H1 (cell line): ENCODE results near the gene DRAM1. TPM values are rescaled to one million over a fixed set of nuclear protein-coding genes. Genes with fewer than 3 reads are reported as not detected.

Source experiments
- CTCF ChIA-PET: fragments of 300-600 bp; sonication (Branson Sonifier 250); formaldehyde crosslinking; loops from one replicate; lab custom pipeline; 2021; ENCODE audit not compliant: partially characterized antibody; lab: Charles Lee
- POLR2A ChIA-PET: fragments of 300-600 bp; sonication (Branson Sonifier 250); formaldehyde crosslinking; loops from one replicate; lab custom pipeline; 2021; ENCODE audit warnings: inconsistent platforms; ENCODE audit not compliant: partially characterized antibody; lab: Charles Lee
- DNase-seq, 2 experiments: peaks; one replicate each; pipeline versions ENCODE4 v3.0.0 to v3.0.0-alpha.2; 2010 to 2022; ENCODE audit warnings: low spot score in 2 of 2, low read depth in 1 of 2, mixed read lengths in 1 of 2
- FAIRE-seq: peaks from 2 replicates; lab custom pipeline; 2011; peaks lifted over from hg19 to GRCh38; lab: Jason Lieb, UNC
- H2AFZ ChIP-seq: 2 replicates; pipeline ENCODE4 v1.8.1; 2012; ENCODE audit warnings: low read length, inconsistent platforms
- H2AK5ac ChIP-seq: 2 replicates; pipeline ENCODE4 v1.6.1; 2013; ENCODE audit warnings: low read depth, low read length
- H2BK120ac ChIP-seq: replicated peaks from 2 replicates; pipeline ENCODE3; 2013; ENCODE audit warnings: low read depth, low read length, inconsistent platforms
- H2BK12ac ChIP-seq: 2 replicates; pipeline ENCODE4 v1.6.1; 2013; ENCODE audit warnings: low read depth, low read length
- H2BK15ac ChIP-seq: 2 replicates; pipeline ENCODE4 v1.6.1; 2013; ENCODE audit warnings: low read length
- H2BK20ac ChIP-seq: 2 replicates; pipeline ENCODE4 v1.6.1; 2013; ENCODE audit warnings: low read length
- H2BK5ac ChIP-seq: 2 replicates; pipeline ENCODE4 v1.6.1; 2013; ENCODE audit warnings: low read depth, low read length
- H3K14ac ChIP-seq: 2 replicates; pipeline ENCODE4 v1.6.1; 2013; ENCODE audit warnings: inconsistent platforms; ENCODE audit not compliant: insufficient read length
- H3K18ac ChIP-seq: 2 replicates; pipeline ENCODE4 v1.6.1; 2013; ENCODE audit warnings: low read length; ENCODE audit errors: extremely low read depth
- H3K23ac ChIP-seq: 2 replicates; pipeline ENCODE4 v1.6.1; 2013; ENCODE audit warnings: inconsistent platforms; ENCODE audit not compliant: insufficient read length
- H3K23me2 ChIP-seq: 2 replicates; pipeline ENCODE4 v1.6.1; 2013; ENCODE audit warnings: low read depth, low read length
- H3K27ac ChIP-seq: 2 replicates; pipeline ENCODE4 v1.6.1; 2011; ENCODE audit warnings: low read depth, low read length, inconsistent platforms
- H3K27me3 ChIP-seq, 4 experiments: replicated peaks in 1 of 4; 1 replicate in 1 of 4; 2 replicates in 3 of 4; pipeline versions ENCODE4 v1.6.1 to v1.8.1; 2011 to 2013; ENCODE audit warnings: low read length in 3 of 4, mild to moderate bottlenecking in 3 of 4, inconsistent platforms in 2 of 4, mixed read lengths in 2 of 4, moderate library complexity in 1 of 4; ENCODE audit not compliant: control insufficient read depth in 3 of 4, insufficient read depth in 3 of 4; ENCODE audit errors: extremely low read depth in 1 of 4
- H3K36me3 ChIP-seq, 4 experiments: 2 replicates each; pipeline versions ENCODE4 v1.6.1 to v1.8.1; 2011 to 2013; ENCODE audit warnings: mild to moderate bottlenecking in 4 of 4, low read length in 3 of 4, moderate library complexity in 2 of 4, control low read depth in 1 of 4, inconsistent platforms in 1 of 4; ENCODE audit not compliant: insufficient read depth in 4 of 4, control insufficient read depth in 2 of 4
- H3K4ac ChIP-seq: replicated peaks from 2 replicates; pipeline ENCODE3; 2013; ENCODE audit warnings: low read length, low read depth, mixed read lengths, inconsistent platforms; ENCODE audit not compliant: insufficient read length
- H3K4me1 ChIP-seq, 4 experiments: replicated peaks in 1 of 4; 1 replicate in 1 of 4; 2 replicates in 3 of 4; pipeline versions ENCODE4 v1.6.1 to v1.8.1; 2011 to 2013; ENCODE audit warnings: low read length in 3 of 4, inconsistent platforms in 2 of 4, mixed read lengths in 1 of 4; ENCODE audit not compliant: insufficient read depth in 4 of 4, control insufficient read depth in 3 of 4
- H3K4me2 ChIP-seq, 2 experiments: 2 replicates each; pipeline versions ENCODE4 v1.6.1 to v1.8.1; 2011 to 2013; ENCODE audit warnings: low read depth in 2 of 2, low read length in 2 of 2, control low read depth in 1 of 2, inconsistent platforms in 1 of 2, mild to moderate bottlenecking in 1 of 2; ENCODE audit not compliant: insufficient read depth in 1 of 2
- H3K4me3 ChIP-seq, 4 experiments: fragments of 200-600, 300-600 bp in 1 of 4; sonication (generic), shearing (Covaris generic), sonication (Bioruptor Twin) in 1 of 4; 2 replicates each; pipeline versions ENCODE4 v1.5.1 to v1.8.1; 2011 to 2016; ENCODE audit warnings: low read length in 4 of 4, low read depth in 3 of 4, control low read depth in 2 of 4, inconsistent platforms in 2 of 4, mild to moderate bottlenecking in 2 of 4, mixed read lengths in 1 of 4, moderate library complexity in 1 of 4; ENCODE audit not compliant: insufficient read depth in 2 of 4; ENCODE audit errors: extremely low read depth in 1 of 4
- H3K56ac ChIP-seq: replicated peaks from 2 replicates; pipeline ENCODE3; 2013; ENCODE audit warnings: low read depth, mild to moderate bottlenecking, mixed read lengths, low read length, inconsistent platforms; ENCODE audit not compliant: insufficient read length
- H3K79me1 ChIP-seq: 2 replicates; pipeline ENCODE4 v1.6.1; 2013; ENCODE audit warnings: low read depth, low read length, control low read depth
- H3K79me2 ChIP-seq, 2 experiments: 2 replicates each; pipeline versions ENCODE4 v1.6.1 to v1.8.1; 2012 to 2013; ENCODE audit warnings: low read length in 2 of 2, mild to moderate bottlenecking in 2 of 2, inconsistent platforms in 1 of 2; ENCODE audit not compliant: insufficient read depth in 2 of 2, control insufficient read depth in 1 of 2
- H3K9ac ChIP-seq, 4 experiments: replicated peaks in 1 of 4; 1 replicate in 1 of 4; 2 replicates in 3 of 4; pipeline versions ENCODE4 v1.6.1 to v1.8.1; 2011 to 2013; ENCODE audit warnings: low read depth in 3 of 4, low read length in 3 of 4, control low read depth in 2 of 4, mild to moderate bottlenecking in 2 of 4, moderate library complexity in 2 of 4, inconsistent platforms in 1 of 4; ENCODE audit errors: extremely low read depth in 1 of 4
- H3K9me3 ChIP-seq, 2 experiments: 2 replicates each; pipeline versions ENCODE4 v1.6.1 to v1.8.1; 2012 to 2013; ENCODE audit warnings: mild to moderate bottlenecking in 2 of 2, moderate library complexity in 2 of 2, control low read depth in 1 of 2, inconsistent platforms in 1 of 2, low read depth in 1 of 2, low read length in 1 of 2, mixed read lengths in 1 of 2; ENCODE audit not compliant: insufficient read depth in 2 of 2
- H4K20me1 ChIP-seq, 2 experiments: replicated peaks in 1 of 2; 2 replicates each; pipeline versions ENCODE3 to v1.8.1; 2011 to 2013; ENCODE audit warnings: inconsistent platforms in 2 of 2, low read length in 2 of 2, mild to moderate bottlenecking in 1 of 2; ENCODE audit not compliant: insufficient read depth in 2 of 2, control insufficient read depth in 1 of 2
- H4K5ac ChIP-seq: 2 replicates; pipeline ENCODE4 v1.6.1; 2013; ENCODE audit warnings: low read length, low read depth, mixed read lengths, inconsistent platforms; ENCODE audit not compliant: insufficient read length
- H4K8ac ChIP-seq: 2 replicates; pipeline ENCODE4 v1.8.0; 2013; ENCODE audit warnings: mild to moderate bottlenecking, moderate library complexity, low read length, inconsistent platforms; ENCODE audit not compliant: insufficient read depth; ENCODE audit errors: extremely low read depth
- H4K91ac ChIP-seq: replicated peaks from 2 replicates; pipeline ENCODE3; 2013; ENCODE audit warnings: low read length, mixed read lengths, inconsistent platforms; ENCODE audit not compliant: insufficient read length
- CREB1 ChIP-seq: IDR thresholded peaks from 2 replicates; pipeline ENCODE4 v1.6.1; 2012; ENCODE audit warnings: inconsistent platforms
- TBP ChIP-seq: IDR thresholded peaks from 2 replicates; pipeline ENCODE4 v1.6.1; 2011; ENCODE audit warnings: low read depth, low read length, improper control_type of control experiment
- polyA plus RNA-seq, 7 experiments: library from polyadenylated mRNA; depleted of rRNA in 3 of 7; stranded (reverse) in 5 of 7; unstranded in 2 of 7; fragments of >200 nt in 5 of 7; fragments of 200-250 nt in 2 of 7; gene quantifications; 1 replicate in 5 of 7; 2 replicates in 1 of 7; 4 replicates in 1 of 7; pipeline versions ENCODE4 v1.2.1 to v1.2.3, GENCODE V29; 2011 to 2013; ENCODE audit warnings: missing spikeins in 2 of 7, mixed read lengths in 2 of 7
- total RNA-seq: library from RNA; stranded (reverse); fragmentation: NEBNext Ultra II Directional; extraction: Animal tissue kit (Norgen Biotek cat#: 25700); gene quantifications from 2 replicates; pipeline ENCODE4 v1.2.1, GENCODE V29; 2021

DRAM1 gene
- total and polyA plus RNA-seq, 2 of the 8 experiments (the other 6 are each of a cell fraction or from before 2014, with no cell fraction given) = 4.6 to 6.2 TPM

- Histone ChIP-seq H3K27me3 (no peaks in the 10 kb centered on the region), H3K4ac (no peak overlapping the region), H3K79me1 (no peaks in the 10 kb centered on the region), H3K9me3 (no peaks in the 10 kb centered on the region), H3K56ac (no peak overlapping the region), H2BK5ac (no peak overlapping the region), H3K27ac (no peak overlapping the region), H2BK120ac (no peak overlapping the region), H4K8ac (no peak overlapping the region), H3K36me3 (no peaks in the 10 kb centered on the region; a peak in 1 of 8 replicates), H2BK15ac (no peak overlapping the region), H2BK20ac (no peak overlapping the region), H3K4me1 (no peaks in the 10 kb centered on the region), H2BK12ac (no peak overlapping the region), H3K23ac (no peak overlapping the region), H4K5ac (no peak overlapping the region), H3K4me2 (no peak overlapping the region), H3K23me2 (no peaks in the 10 kb centered on the region), H3K18ac (no peak overlapping the region), H3K14ac (no peak overlapping the region), H4K20me1 (no peaks in the 10 kb centered on the region), H3K9ac (no peak overlapping the region), H3K79me2 (no peaks in the 10 kb centered on the region), H3K4me3 (no peak overlapping the region), H4K91ac (no peak overlapping the region), H2AK5ac (no peak overlapping the region), H2AFZ (no peak overlapping the region)
- no peak for DNase-seq
- CTCF ChIA-PET = no interaction called here
- no peak for FAIRE-seq
- POLR2A ChIA-PET = no interaction called here
- TF ChIP-seq CREB1 (no peak), TBP (no peak)
Observed at GRCh38 chr12:101927036-101927435, 49.7 kb downstream of the DRAM1 start.
